HepG2 (cell line): Measurements from ENCODE around the gene MTUS2.
A peak's percentile ranks its signal among the peaks of the same experiment; 100 is the strongest.

Experiments used
- BATF2 ChIP-seq: sonication (generic); formaldehyde crosslinking; IDR thresholded peaks from 2 replicates; pipeline ENCODE4 v1.8.0; 2022; ENCODE audit warnings: mild to moderate bottlenecking, missing genetic modification reagents, moderate library complexity
- BHLHE40 ChIP-seq: IDR thresholded peaks from 2 replicates; pipeline ENCODE4 v1.6.1; 2011; ENCODE audit warnings: low read length, improper control_type of control experiment
- CTCF ChIP-seq: sonication (generic); formaldehyde crosslinking; IDR thresholded peaks from 2 replicates; pipeline ENCODE4 v1.5.0; 2020; ENCODE audit warnings: mild to moderate bottlenecking, missing genetic modification reagents, moderate library complexity
- DZIP1 ChIP-seq: sonication (generic); formaldehyde crosslinking; IDR thresholded peaks from 2 replicates; pipeline ENCODE4 v1.5.0; 2020; ENCODE audit warnings: mild to moderate bottlenecking, missing genetic modification reagents
- HDAC2 ChIP-seq: sonication (generic); formaldehyde crosslinking; IDR thresholded peaks from 2 replicates; pipeline ENCODE4 v1.4.0; 2020; ENCODE audit warnings: missing genetic modification reagents
- POLR2AphosphoS5 ChIP-seq: IDR thresholded peaks from 2 replicates; pipeline ENCODE4 v1.6.1; 2012; ENCODE audit warnings: low read depth, low read length

- TF ChIP-seq POLR2AphosphoS5 = no peak
- peak; percentile 59 for TF ChIP-seq CTCF (CRISPR knock-in tag)
- no peak for TF ChIP-seq DZIP1
- TF ChIP-seq BHLHE40 = no peak
- TF ChIP-seq HDAC2 = no peak
- TF ChIP-seq BATF2 (CRISPR knock-in tag) = no peak
Observed at GRCh38 chr13:29369060-29369743, 549.1 kb downstream of the MTUS2 start.
